ENCODE measurements around the gene CIB2. TPM values are rescaled to one million over a fixed set of nuclear protein-coding genes. Genes with fewer than 3 reads are reported as not detected.
A peak's percentile ranks its signal among the peaks of the same experiment; 100 is the strongest.

The CIB2 gene
- total and polyA plus RNA-seq, 2 experiments from 2014 or later = 40.5 to 48.9 TPM

- peaks cover 11% of the 10 kb centered on the region for H3K4me1 ChIP-seq (ENCODE audit: insufficient read depth)
- no peaks in the 10 kb centered on the region for H3K9me2 ChIP-seq (replicated peaks; ENCODE audit: insufficient read depth)
- H3K4me2 ChIP-seq = no peak overlapping the region
- H3K36me3 ChIP-seq (replicated peaks; ENCODE audit: insufficient read depth, low read depth) = no peaks in the 10 kb centered on the region
- H3K27me3 ChIP-seq = no peaks in the 10 kb centered on the region
- TF ChIP-seq EZH2phosphoT487 (IDR thresholded peaks at IDR 0.05; ENCODE audit: low read depth, severe bottlenecking, unreplicated experiment) = no peak
- TF ChIP-seq CTCF (IDR thresholded peaks at IDR 0.05; ENCODE audit: poor library complexity) = no peak
- TF ChIP-seq EZH2 (IDR thresholded peaks at IDR 0.05; ENCODE audit: borderline replicate concordance) = no peak
- H4K20me1 ChIP-seq (ENCODE audit: insufficient read depth, poor library complexity, severe bottlenecking) = no peaks in the 10 kb centered on the region
- H3K9me3 ChIP-seq (ENCODE audit: low read depth) = no peaks in the 10 kb centered on the region
- peaks cover 23% of the 10 kb centered on the region for H3K79me2 ChIP-seq
- WGBS (ENCODE audit: low lambda C conversion rate, missing lambda C conversion rate) = 82% methylated on average over 4 of the region's 4 CpGs
- H3K4me3 ChIP-seq = no peak overlapping the region
- DNase-seq (ENCODE audit: low spot score) = no peak
- peak overlapping the region; percentile 81 for H3K27ac ChIP-seq
- H2AFZ ChIP-seq = no peak overlapping the region
Observed at GRCh38 chr15:78146425-78147154, 15.3 kb upstream of the CIB2 start.

GRCh38 chr15:78142332-78142731, 11.1 kb upstream of the CIB2 start:
- H3K9me2 ChIP-seq (replicated peaks; ENCODE audit: insufficient read depth) = no peaks in the 10 kb centered on the region
- no peaks in the 10 kb centered on the region for H4K20me1 ChIP-seq (ENCODE audit: insufficient read depth, poor library complexity, severe bottlenecking)
- no peak overlapping the region for H2AFZ ChIP-seq
- no peak for TF ChIP-seq EZH2 (IDR thresholded peaks at IDR 0.05; ENCODE audit: borderline replicate concordance)
- H3K36me3 ChIP-seq (replicated peaks; ENCODE audit: insufficient read depth, low read depth) = no peaks in the 10 kb centered on the region
- H3K27me3 ChIP-seq = no peaks in the 10 kb centered on the region
- no peak overlapping the region for H3K27ac ChIP-seq
- no peaks in the 10 kb centered on the region for H3K9me3 ChIP-seq (ENCODE audit: low read depth)
- no peak overlapping the region for H3K4me3 ChIP-seq
- H3K79me2 ChIP-seq = no peaks in the 10 kb centered on the region
- H3K4me2 ChIP-seq = no peak overlapping the region
- WGBS (ENCODE audit: low lambda C conversion rate, missing lambda C conversion rate) = 90% methylated on average over 3 of the region's 3 CpGs
- H3K4me1 ChIP-seq (ENCODE audit: insufficient read depth) = peaks cover 20% of the 10 kb centered on the region
- no peak for DNase-seq (ENCODE audit: low spot score)

- no peaks in the 10 kb centered on the region for H3K9me2 ChIP-seq (replicated peaks; ENCODE audit: insufficient read depth)
- no peak for DNase-seq (ENCODE audit: low spot score)
- TF ChIP-seq CTCF (IDR thresholded peaks at IDR 0.05; ENCODE audit: poor library complexity) (no peak), EZH2phosphoT487 (IDR thresholded peaks at IDR 0.05; ENCODE audit: low read depth, severe bottlenecking, unreplicated experiment) (no peak), EZH2 (IDR thresholded peaks at IDR 0.05; ENCODE audit: borderline replicate concordance) (no peak)
- peak overlapping the region; percentile 82 for H3K27ac ChIP-seq
- H3K4me1 ChIP-seq (ENCODE audit: insufficient read depth) = peaks cover 18% of the 10 kb centered on the region
- H3K79me2 ChIP-seq = no peaks in the 10 kb centered on the region
- no peaks in the 10 kb centered on the region for H4K20me1 ChIP-seq (ENCODE audit: insufficient read depth, poor library complexity, severe bottlenecking)
- peak overlapping the region; percentile 0 for H3K4me2 ChIP-seq
- no peaks in the 10 kb centered on the region for H3K36me3 ChIP-seq (replicated peaks; ENCODE audit: insufficient read depth, low read depth)
- no peak overlapping the region for H3K4me3 ChIP-seq
- no peak overlapping the region for H2AFZ ChIP-seq
- no peaks in the 10 kb centered on the region for H3K9me3 ChIP-seq (ENCODE audit: low read depth)
- no peaks in the 10 kb centered on the region for H3K27me3 ChIP-seq
Observed at GRCh38 chr15:78140292-78140691, 9.0 kb upstream of the CIB2 start.

- H3K27me3 ChIP-seq = no peaks in the 10 kb centered on the region
- no peaks in the 10 kb centered on the region for H3K36me3 ChIP-seq (replicated peaks; ENCODE audit: insufficient read depth, low read depth)
- H3K9me3 ChIP-seq (ENCODE audit: low read depth) = no peaks in the 10 kb centered on the region
- peak overlapping the region; percentile 68 for H3K27ac ChIP-seq
- TF ChIP-seq EZH2phosphoT487 (IDR thresholded peaks at IDR 0.05; ENCODE audit: low read depth, severe bottlenecking, unreplicated experiment) (no peak), EZH2 (IDR thresholded peaks at IDR 0.05; ENCODE audit: borderline replicate concordance) (no peak), CTCF (IDR thresholded peaks at IDR 0.05; ENCODE audit: poor library complexity) (no peak)
- H3K79me2 ChIP-seq = no peaks in the 10 kb centered on the region
- no peak overlapping the region for H3K4me3 ChIP-seq
- DNase-seq (ENCODE audit: low spot score) = no peak
- 85% methylated on average over 5 of the region's 5 CpGs for WGBS (ENCODE audit: low lambda C conversion rate, missing lambda C conversion rate)
- no peaks in the 10 kb centered on the region for H3K9me2 ChIP-seq (replicated peaks; ENCODE audit: insufficient read depth)
- peak overlapping the region; percentile 0 for H3K4me2 ChIP-seq
- no peaks in the 10 kb centered on the region for H4K20me1 ChIP-seq (ENCODE audit: insufficient read depth, poor library complexity, severe bottlenecking)
- H2AFZ ChIP-seq = no peak overlapping the region
- peaks cover 18% of the 10 kb centered on the region for H3K4me1 ChIP-seq (ENCODE audit: insufficient read depth)
Observed at GRCh38 chr15:78139578-78139977, 8.3 kb upstream of the CIB2 start.
